Hindlimb muscle (tissue), 1 donor: ENCODE measurements around the gene NECAB2. TPM values are rescaled to one million over a fixed set of nuclear protein-coding genes. Genes with fewer than 3 reads are reported as not detected.

ENCODE experiments used
- DNase-seq: peaks from one replicate; pipeline ENCODE4 v3.0.0-alpha.2; 2013
- polyA plus RNA-seq: library from polyadenylated mRNA; unstranded; fragments of 120-200 nt; gene quantifications from one replicate; pipeline ENCODE4 v1.2.1, GENCODE V29; 2013; ENCODE audit not compliant: insufficient read length

Gene NECAB2
- polyA plus RNA-seq, 1 donor, result 0.45 TPM

DNA sequence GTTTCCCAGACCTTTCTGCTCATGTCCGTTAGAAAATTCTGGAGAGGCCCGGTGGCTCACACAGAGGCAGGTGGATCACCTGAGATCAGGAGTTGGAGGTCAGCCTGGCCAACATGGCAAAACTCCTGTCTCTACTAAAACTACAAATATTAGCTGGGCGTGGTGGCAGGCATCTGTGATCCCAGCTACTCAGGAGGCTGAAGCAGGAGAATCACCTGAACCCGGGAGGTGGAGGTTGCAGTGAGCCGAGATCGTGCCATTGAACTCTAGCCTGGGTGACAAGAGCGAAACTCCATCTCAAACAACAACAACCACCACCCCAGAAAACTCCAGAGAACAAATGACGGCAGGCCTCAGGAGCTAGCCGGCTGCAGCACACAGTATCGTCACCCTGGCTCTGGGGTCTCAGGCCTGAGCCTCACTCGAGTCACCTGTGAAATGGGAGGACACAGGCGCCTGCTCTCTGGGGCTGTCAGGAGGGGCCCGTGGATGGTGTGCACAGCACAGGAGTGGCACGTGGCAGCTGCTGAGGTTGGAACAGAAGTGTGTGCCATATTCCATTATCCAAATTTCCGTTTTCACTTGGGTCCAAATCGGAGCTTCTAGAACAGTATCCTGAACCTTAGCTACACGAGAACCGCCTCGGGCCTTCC is 77.9 kb downstream of the NECAB2 start:
- no peak for DNase-seq

DNA sequence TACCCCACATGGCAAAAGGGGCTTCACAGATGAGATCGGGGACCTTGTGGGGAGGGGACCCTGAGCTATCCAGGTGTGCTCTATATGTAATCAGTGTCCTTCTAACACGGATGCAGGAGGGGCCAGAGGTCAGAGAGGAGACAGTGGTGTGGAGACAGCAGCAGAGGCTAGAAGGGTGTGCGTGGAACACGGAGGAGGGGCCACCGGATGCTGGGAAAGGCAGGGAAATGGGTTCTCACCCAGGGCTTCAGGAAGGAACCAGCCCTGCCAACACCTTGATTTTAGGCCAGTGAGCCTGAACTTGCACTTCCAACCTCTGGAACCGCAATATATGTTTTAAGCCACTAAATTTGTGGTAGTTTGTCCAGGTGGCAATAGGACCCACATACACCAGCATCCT is 79.2 kb downstream of the NECAB2 start:
- no peak for DNase-seq

DNA sequence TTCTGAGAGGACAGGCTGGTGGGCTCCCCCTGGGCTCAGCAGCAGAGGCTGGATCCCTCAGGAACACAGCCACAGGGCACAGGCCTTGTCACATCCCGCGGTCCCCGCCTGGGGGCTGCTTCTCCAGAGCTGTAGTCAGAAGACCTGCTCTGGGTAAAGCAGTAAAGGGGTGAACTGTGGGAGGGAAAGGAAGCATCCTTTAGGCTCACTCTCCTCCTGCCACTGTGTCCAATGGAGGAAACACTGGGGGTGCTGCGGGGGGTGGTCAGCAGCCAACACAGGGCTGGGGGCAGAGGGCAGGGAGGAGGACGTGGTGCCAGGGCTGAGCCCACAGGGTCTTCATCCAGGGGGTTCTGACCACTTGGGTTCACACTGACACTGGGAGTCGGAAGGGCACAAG is 79.6 kb downstream of the NECAB2 start:
- DNase-seq, result no peak

DNA sequence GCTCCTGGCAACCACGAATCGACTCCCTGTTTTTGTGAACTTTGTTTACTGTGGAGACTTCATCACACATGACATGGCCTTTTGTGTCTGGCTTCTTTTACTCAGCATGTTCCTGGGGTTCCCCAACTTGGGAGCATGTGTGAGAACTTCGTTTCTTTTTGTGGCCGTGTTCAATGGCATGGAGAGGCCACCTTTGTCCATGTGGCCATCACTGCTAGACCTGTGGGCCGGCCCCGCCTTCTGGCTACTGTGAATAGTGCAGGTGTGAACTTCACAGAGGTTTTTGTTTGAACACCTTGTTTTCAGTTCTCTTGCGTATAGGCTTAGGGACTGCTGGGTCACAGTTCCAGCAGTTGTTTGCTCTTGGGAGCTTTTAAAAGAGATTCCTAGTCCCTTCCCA is 80.2 kb downstream of the NECAB2 start:
- no peak for DNase-seq

DNA sequence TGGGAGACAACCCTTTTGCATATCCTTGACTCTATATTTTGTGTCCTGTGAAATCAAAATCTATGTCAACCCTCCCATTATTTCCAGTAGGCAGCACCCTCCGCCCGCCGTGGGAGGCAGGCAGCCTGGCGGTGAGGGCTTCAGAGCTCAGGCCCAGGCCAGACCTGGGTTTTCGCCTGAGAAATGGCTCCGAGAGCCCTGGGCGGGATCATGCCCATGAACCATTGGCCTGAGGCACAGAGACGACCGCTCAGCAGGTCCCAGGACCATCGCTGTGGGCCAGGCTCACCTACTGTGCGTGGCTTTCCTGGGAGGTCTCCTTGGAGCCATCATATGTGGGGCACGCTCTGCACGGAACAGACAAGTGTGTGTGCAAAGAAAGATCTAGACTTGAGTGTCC is 80.8 kb downstream of the NECAB2 start:
- no peak for DNase-seq

DNA sequence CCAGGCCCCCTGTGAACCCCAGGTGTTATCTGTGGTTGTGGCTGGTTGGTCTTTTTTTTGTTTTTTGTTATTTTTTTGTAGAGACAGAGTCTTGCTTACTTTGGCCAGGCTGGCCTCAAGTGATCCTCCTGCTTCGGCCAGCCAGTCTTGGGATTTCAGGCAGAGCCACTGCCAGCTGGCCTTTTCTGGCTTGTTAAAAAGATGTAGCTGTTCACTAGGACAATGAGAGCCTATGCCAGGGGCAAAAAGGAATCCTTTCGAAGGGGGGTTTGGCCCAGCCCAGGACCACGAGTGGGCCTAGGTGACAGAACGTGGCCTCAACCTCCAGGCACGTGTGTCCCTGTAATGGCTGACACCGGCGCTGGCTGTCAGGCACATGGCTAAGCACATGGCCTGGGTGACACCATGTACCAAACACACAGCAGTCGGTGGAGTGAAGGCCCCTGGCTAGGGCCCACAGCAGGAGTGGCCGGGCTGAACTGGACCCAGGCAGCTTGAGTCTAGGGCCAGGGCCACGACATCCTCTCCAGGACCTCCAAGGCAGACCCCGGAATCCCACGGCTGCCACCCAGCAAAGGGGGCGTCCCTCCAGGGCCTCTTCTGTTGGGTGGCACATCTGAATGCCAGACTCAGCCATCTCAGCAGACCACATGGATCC is 81.5 kb downstream of the NECAB2 start:
- DNase-seq, result no peak

DNA sequence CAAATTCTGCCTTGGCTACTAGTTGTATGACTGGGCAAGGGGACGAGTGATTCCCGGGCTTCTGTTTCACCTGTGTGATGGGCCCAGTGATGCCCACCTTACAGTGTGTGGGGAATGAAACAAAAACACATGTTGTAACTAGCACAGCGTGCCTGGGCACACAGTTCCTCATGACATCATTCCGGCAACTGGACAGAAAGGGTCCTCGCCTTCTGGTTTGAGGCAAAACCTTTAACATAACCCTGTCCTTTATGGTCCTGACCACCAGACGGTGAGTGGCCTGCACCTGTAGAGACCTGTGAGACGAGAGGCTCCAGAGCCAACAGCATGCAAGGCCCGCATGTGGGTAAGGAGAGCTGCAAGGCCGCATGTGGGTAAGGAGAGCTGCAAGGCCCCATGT is 82.3 kb downstream of the NECAB2 start:
- no peak for DNase-seq

DNA sequence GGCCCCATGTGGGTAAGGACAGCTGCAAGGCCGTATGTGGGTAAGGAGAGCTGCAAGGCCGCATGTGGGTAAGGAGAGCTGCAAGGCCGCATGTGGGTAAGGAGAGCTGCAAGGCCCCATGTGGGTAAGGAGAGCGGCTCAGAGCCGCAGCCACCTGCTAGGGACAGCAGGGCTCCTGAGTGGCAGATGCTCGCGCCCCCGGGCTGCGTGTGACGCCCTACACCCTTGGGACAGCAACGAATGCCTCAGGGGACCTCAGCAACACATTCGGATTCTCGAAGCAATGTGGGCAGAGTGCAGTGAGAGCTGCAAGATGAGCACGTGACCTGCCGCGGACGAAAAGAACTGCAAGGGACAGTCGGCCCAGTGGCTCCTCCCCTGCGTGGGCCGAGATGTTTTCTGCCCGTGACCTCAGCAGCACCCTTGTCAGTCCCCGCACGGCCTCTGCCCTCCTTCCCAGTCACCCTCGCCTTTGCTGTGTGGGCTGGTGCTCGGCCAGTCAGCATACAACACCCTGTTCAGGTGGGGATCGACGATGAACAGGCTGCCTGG is 84.1 kb downstream of the NECAB2 start:
- DNase-seq, result no peak

Other genes starting within 250 kb of the NECAB2 start
- 105 TPM for gene HSBP1, start 160.3 kb upstream of the NECAB2 start, polyA plus RNA-seq
- gene MLYCD, start 69.1 kb upstream of the NECAB2 start, polyA plus RNA-seq, result 5.2 TPM
- gene OSGIN1, start 15.0 kb upstream of the NECAB2 start, polyA plus RNA-seq, result 0.53 TPM
- gene SLC38A8, start 74.6 kb downstream of the NECAB2 start, polyA plus RNA-seq, result not detected
- gene MBTPS1, start 148.7 kb downstream of the NECAB2 start, polyA plus RNA-seq, result 66.1 TPM
- 13.7 TPM for gene HSDL1, start 176.9 kb downstream of the NECAB2 start, polyA plus RNA-seq
- gene DNAAF1, start 177.1 kb downstream of the NECAB2 start, polyA plus RNA-seq, result 0.41 TPM
- gene TAF1C, start 218.8 kb downstream of the NECAB2 start, polyA plus RNA-seq, result 34.3 TPM
- 1.4 TPM for gene ADAD2, start 222.9 kb downstream of the NECAB2 start, polyA plus RNA-seq